ENCODE measurements around the gene KCNJ10. TPM values are rescaled to one million over a fixed set of nuclear protein-coding genes. Genes with fewer than 3 reads are reported as not detected.
A peak's percentile ranks its signal among the peaks of the same experiment; 100 is the strongest.

Gene KCNJ10
- total and polyA plus RNA-seq, 7 experiments from 2014 or later: 0.29 to 0.32 TPM; not detected in 5

DNA sequence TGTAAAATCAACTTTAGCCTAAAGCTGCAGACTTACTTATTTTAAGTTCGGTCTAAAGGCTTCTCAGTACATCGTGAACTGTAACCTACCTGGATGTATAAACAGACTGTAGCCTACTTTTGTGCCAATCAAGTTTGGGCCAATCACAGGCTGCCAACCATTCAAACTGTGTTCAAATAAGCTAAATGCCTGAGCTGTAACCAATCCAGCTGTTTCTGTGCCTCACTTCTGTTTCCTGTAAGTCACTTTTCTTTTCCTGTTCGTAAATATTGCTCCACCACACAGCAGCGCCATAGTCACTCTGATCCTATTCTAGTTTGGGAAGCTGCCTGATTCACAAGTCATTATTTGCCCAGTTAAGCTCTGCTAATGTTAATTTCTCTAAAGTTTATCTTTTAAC lies 78.4 kb downstream of the KCNJ10 start:
- Mint-ChIP-seq H3K9me3 (no peaks in the 10 kb centered on the region), H3K4me3 (peak overlapping the region in 3 of 10 donors; percentile 2 to 37 (median 3)), H3K36me3 (no peaks in the 10 kb centered on the region), H3K27ac (no peak overlapping the region), H3K4me1 (peaks cover 0 to 8% (median 7%) of the 10 kb centered on the region in 7 donors), H3K27me3 (peaks cover 5 to 39% (median 11%) of the 10 kb centered on the region in 5 donors)
- Histone ChIP-seq H3K9me3 (ENCODE audit: control insufficient read depth in 2 of 3, low read length in 3 of 3) (no peaks in the 10 kb centered on the region), H3K4me1 (ENCODE audit: control insufficient read depth in 2 of 2, insufficient read depth in 2 of 2, low read length in 2 of 2) (no peaks in the 10 kb centered on the region), H3K4me3 (ENCODE audit: low read length) (no peak overlapping the region), H3K27ac (ENCODE audit: low read depth, low read length) (no peak overlapping the region), H3K27me3 (ENCODE audit: control insufficient read depth in 2 of 2, insufficient read depth in 2 of 2, low read length in 2 of 2) (no peaks in the 10 kb centered on the region), H3K36me3 (ENCODE audit: control insufficient read depth in 2 of 3, insufficient read depth in 3 of 3, low read length in 3 of 3) (no peaks in the 10 kb centered on the region)
- ChIA-PET POLR2A (no interaction called here), CTCF (interaction anchor here (1.2 kb wide), 1 partner anchor 16 kb away, joined by 7 read pairs; no protein-coding TSS in a partner anchor)
- DNase-seq: peak in 5 of 9 donors; percentile 4 to 18 (median 14)
- intact Hi-C loops (cut with micrococcal nuclease): no loop called here
- ATAC-seq: peak; percentile 74

DNA sequence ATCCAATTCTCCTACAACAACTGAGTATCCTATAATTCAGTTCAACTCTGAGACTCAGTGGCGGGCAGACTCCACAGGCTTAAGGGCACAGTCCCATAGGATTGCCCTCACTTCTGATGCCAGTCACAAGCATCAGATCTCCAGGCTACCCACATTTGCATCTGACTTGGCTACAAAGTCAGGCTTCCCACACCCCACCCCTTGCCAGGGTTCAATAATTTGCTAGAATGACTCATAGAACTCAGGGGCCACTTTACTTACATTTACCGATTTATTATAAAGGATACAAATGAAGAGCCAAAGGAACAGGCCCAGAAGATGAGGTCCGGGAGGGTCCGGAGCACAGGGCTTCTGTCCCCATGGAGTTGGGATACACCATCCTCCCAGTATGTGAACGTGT lies 80.0 kb downstream of the KCNJ10 start:
- DNase-seq: no peak
- no peaks in the 10 kb centered on the region for H3K36me3 Mint-ChIP-seq
- no peak overlapping the region for H3K4me3 Mint-ChIP-seq
- ATAC-seq: no peak
- H3K27me3 Mint-ChIP-seq: peaks cover 8 to 28% (median 14%) of the 10 kb centered on the region in 5 donors
- intact Hi-C loops (cut with micrococcal nuclease): no loop called here
- H3K36me3 ChIP-seq (ENCODE audit: control insufficient read depth in 2 of 3, insufficient read depth in 3 of 3, low read length in 3 of 3): no peaks in the 10 kb centered on the region
- no peaks in the 10 kb centered on the region for H3K4me1 ChIP-seq (ENCODE audit: control insufficient read depth in 2 of 2, insufficient read depth in 2 of 2, low read length in 2 of 2)
- H3K27ac ChIP-seq (ENCODE audit: low read depth, low read length): no peak overlapping the region
- POLR2A ChIA-PET: no interaction called here
- H3K27ac Mint-ChIP-seq: no peak overlapping the region
- no peaks in the 10 kb centered on the region for H3K9me3 ChIP-seq (ENCODE audit: control insufficient read depth in 2 of 3, low read length in 3 of 3)
- no peaks in the 10 kb centered on the region for H3K27me3 ChIP-seq (ENCODE audit: control insufficient read depth in 2 of 2, insufficient read depth in 2 of 2, low read length in 2 of 2)
- no peaks in the 10 kb centered on the region for H3K9me3 Mint-ChIP-seq
- CTCF ChIA-PET: interaction anchor here (0.6 kb wide), 1 partner anchor 97 kb away, joined by 3 read pairs; no protein-coding TSS in a partner anchor
- no peak overlapping the region for H3K4me3 ChIP-seq (ENCODE audit: low read length)
- peaks cover 0 to 8% (median 7%) of the 10 kb centered on the region in 7 donors for H3K4me1 Mint-ChIP-seq

- ATAC-seq (no peak), DNase-seq (no peak)
- Mint-ChIP-seq H3K36me3 (no peaks in the 10 kb centered on the region), H3K27me3 (peaks cover 8 to 29% (median 14%) of the 10 kb centered on the region in 5 donors), H3K9me3 (no peaks in the 10 kb centered on the region), H3K27ac (no peak overlapping the region), H3K4me3 (no peak overlapping the region), H3K4me1 (peaks cover 0 to 8% (median 7%) of the 10 kb centered on the region in 7 donors)
- no peaks in the 10 kb centered on the region for H3K27me3 ChIP-seq (ENCODE audit: control insufficient read depth in 2 of 2, insufficient read depth in 2 of 2, low read length in 2 of 2)
- no peak overlapping the region for H3K4me3 ChIP-seq (ENCODE audit: low read length)
- POLR2A ChIA-PET: interaction anchor here (0.9 kb wide), 1 partner anchor 41 kb away, joined by 3 read pairs; no protein-coding TSS in a partner anchor
- H3K36me3 ChIP-seq (ENCODE audit: control insufficient read depth in 2 of 3, insufficient read depth in 3 of 3, low read length in 3 of 3): no peaks in the 10 kb centered on the region
- CTCF ChIA-PET: no interaction called here
- H3K27ac ChIP-seq (ENCODE audit: low read depth, low read length): no peak overlapping the region
- intact Hi-C loops (cut with micrococcal nuclease): no loop called here
- H3K9me3 ChIP-seq (ENCODE audit: control insufficient read depth in 2 of 3, low read length in 3 of 3): no peaks in the 10 kb centered on the region
- no peaks in the 10 kb centered on the region for H3K4me1 ChIP-seq (ENCODE audit: control insufficient read depth in 2 of 2, insufficient read depth in 2 of 2, low read length in 2 of 2)
These were observed 80.4 kb downstream of the KCNJ10 start for GRCh38 chr1:159989581-159989980.

- H3K27ac ChIP-seq (ENCODE audit: low read depth, low read length): no peak overlapping the region
- no peaks in the 10 kb centered on the region for H3K9me3 Mint-ChIP-seq
- no peak for DNase-seq
- no peak overlapping the region for H3K4me3 ChIP-seq (ENCODE audit: low read length)
- ATAC-seq: no peak
- H3K9me3 ChIP-seq (ENCODE audit: control insufficient read depth in 2 of 3, low read length in 3 of 3): no peaks in the 10 kb centered on the region
- H3K27ac Mint-ChIP-seq: no peak overlapping the region
- H3K4me3 Mint-ChIP-seq: no peak overlapping the region
- H3K4me1 ChIP-seq (ENCODE audit: control insufficient read depth in 2 of 2, insufficient read depth in 2 of 2, low read length in 2 of 2): no peaks in the 10 kb centered on the region
- POLR2A ChIA-PET: interaction anchor here (1.0 kb wide), 1 partner anchor 9 kb away, joined by 3 read pairs; no protein-coding TSS in a partner anchor
- H3K4me1 Mint-ChIP-seq: peaks cover 0 to 8% (median 7%) of the 10 kb centered on the region in 7 donors
- H3K36me3 Mint-ChIP-seq: no peaks in the 10 kb centered on the region
- peaks cover 8 to 31% (median 15%) of the 10 kb centered on the region in 5 donors for H3K27me3 Mint-ChIP-seq
- no peaks in the 10 kb centered on the region for H3K36me3 ChIP-seq (ENCODE audit: control insufficient read depth in 2 of 3, insufficient read depth in 3 of 3, low read length in 3 of 3)
- no peaks in the 10 kb centered on the region for H3K27me3 ChIP-seq (ENCODE audit: control insufficient read depth in 2 of 2, insufficient read depth in 2 of 2, low read length in 2 of 2)
- CTCF ChIA-PET: no interaction called here
- intact Hi-C loops (cut with micrococcal nuclease): no loop called here
These were observed 82.0 kb downstream of the KCNJ10 start for GRCh38 chr1:159988006-159988405.

DNA sequence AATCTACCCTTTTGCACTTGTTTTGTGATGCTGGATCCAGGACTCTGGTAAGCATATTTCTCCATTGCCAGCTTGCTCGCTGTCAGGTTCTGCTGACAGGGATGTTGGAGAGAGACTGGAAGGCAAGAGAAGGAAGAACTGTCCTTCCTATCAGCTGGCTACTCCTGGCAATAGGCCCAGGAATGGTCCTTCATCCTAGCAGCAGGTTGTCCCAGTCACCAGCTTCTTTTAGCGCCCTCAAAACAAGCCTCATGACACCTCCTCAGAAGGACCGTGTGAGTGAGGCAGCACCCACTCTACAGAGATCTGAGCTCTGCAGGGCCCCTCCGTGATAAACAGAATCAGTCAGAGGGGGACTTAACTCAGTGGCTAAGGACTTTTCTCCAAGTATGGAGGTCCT lies 82.8 kb downstream of the KCNJ10 start:
- no peak for ATAC-seq
- H3K27me3 Mint-ChIP-seq: peaks cover 13 to 32% (median 18%) of the 10 kb centered on the region in 5 donors

GRCh38 chr1:159986531-159986930 lies 83.4 kb downstream of the KCNJ10 start:
- POLR2A ChIA-PET: no interaction called here
- no peak for DNase-seq
- Mint-ChIP-seq H3K27ac (no peak overlapping the region), H3K4me1 (peaks cover 0 to 5% (median 3%) of the 10 kb centered on the region in 7 donors), H3K9me3 (no peaks in the 10 kb centered on the region), H3K36me3 (peaks cover 0 to 3% (median 0%) of the 10 kb centered on the region in 5 donors), H3K4me3 (no peak overlapping the region), H3K27me3 (peaks cover 13 to 33% (median 24%) of the 10 kb centered on the region in 5 donors)
- Histone ChIP-seq H3K27ac (ENCODE audit: low read depth, low read length) (no peak overlapping the region), H3K4me3 (ENCODE audit: low read length) (no peak overlapping the region), H3K36me3 (ENCODE audit: control insufficient read depth in 2 of 3, insufficient read depth in 3 of 3, low read length in 3 of 3) (no peaks in the 10 kb centered on the region), H3K4me1 (ENCODE audit: control insufficient read depth in 2 of 2, insufficient read depth in 2 of 2, low read length in 2 of 2) (no peaks in the 10 kb centered on the region), H3K9me3 (ENCODE audit: control insufficient read depth in 2 of 3, low read length in 3 of 3) (no peaks in the 10 kb centered on the region), H3K27me3 (ENCODE audit: control insufficient read depth in 2 of 2, insufficient read depth in 2 of 2, low read length in 2 of 2) (no peaks in the 10 kb centered on the region)
- intact Hi-C loops (cut with micrococcal nuclease): no loop called here
- CTCF ChIA-PET: no interaction called here
- no peak for ATAC-seq

More for the DNA sequence above, 82.8 kb downstream of the KCNJ10 start:
- Histone ChIP-seq H3K36me3 (ENCODE audit: control insufficient read depth in 2 of 3, insufficient read depth in 3 of 3, low read length in 3 of 3) (no peaks in the 10 kb centered on the region), H3K27me3 (ENCODE audit: control insufficient read depth in 2 of 2, insufficient read depth in 2 of 2, low read length in 2 of 2) (no peaks in the 10 kb centered on the region), H3K4me3 (ENCODE audit: low read length) (no peak overlapping the region), H3K27ac (ENCODE audit: low read depth, low read length) (no peak overlapping the region), H3K4me1 (ENCODE audit: control insufficient read depth in 2 of 2, insufficient read depth in 2 of 2, low read length in 2 of 2) (no peaks in the 10 kb centered on the region), H3K9me3 (ENCODE audit: control insufficient read depth in 2 of 3, low read length in 3 of 3) (no peaks in the 10 kb centered on the region)
- ChIA-PET POLR2A (no interaction called here), CTCF (no interaction called here)
- Mint-ChIP-seq H3K9me3 (no peaks in the 10 kb centered on the region), H3K27ac (no peak overlapping the region), H3K4me1 (peaks cover 0 to 8% (median 7%) of the 10 kb centered on the region in 7 donors), H3K36me3 (no peaks in the 10 kb centered on the region), H3K4me3 (no peak overlapping the region)
- intact Hi-C loops (cut with micrococcal nuclease): no loop called here
- no peak for DNase-seq

DNA sequence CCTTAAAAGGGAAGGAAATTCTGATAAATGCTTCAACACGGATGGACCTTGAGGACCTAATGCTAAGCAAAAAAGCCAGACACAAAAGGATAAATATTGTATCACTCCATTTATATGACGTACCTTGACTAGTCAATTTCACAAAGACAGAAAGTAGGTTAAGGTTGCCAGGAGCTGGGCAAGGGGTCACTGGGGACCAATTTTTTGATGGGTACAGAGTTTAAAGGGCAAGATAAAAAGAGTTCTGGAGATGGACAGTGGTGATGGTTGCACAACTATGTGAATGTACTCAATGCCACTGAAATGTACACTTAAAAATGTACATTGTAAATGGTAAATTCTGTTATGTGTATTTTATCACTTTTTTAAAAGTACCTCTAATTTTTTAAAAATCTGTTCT lies 83.9 kb downstream of the KCNJ10 start:
- DNase-seq (no peak), ATAC-seq (no peak)
- no peaks in the 10 kb centered on the region for H3K36me3 ChIP-seq (ENCODE audit: control insufficient read depth in 2 of 3, insufficient read depth in 3 of 3, low read length in 3 of 3)
- no peak overlapping the region for H3K4me3 Mint-ChIP-seq
- no peak overlapping the region for H3K27ac Mint-ChIP-seq
- H3K9me3 ChIP-seq (ENCODE audit: control insufficient read depth in 2 of 3, low read length in 3 of 3): no peaks in the 10 kb centered on the region
- H3K27me3 Mint-ChIP-seq: peaks cover 13 to 33% (median 24%) of the 10 kb centered on the region in 5 donors
- no peak overlapping the region for H3K4me3 ChIP-seq (ENCODE audit: low read length)
- H3K36me3 Mint-ChIP-seq: peaks cover 0 to 3% (median 0%) of the 10 kb centered on the region in 5 donors
- ChIA-PET CTCF (no interaction called here), POLR2A (no interaction called here)
- H3K4me1 ChIP-seq (ENCODE audit: control insufficient read depth in 2 of 2, insufficient read depth in 2 of 2, low read length in 2 of 2): no peaks in the 10 kb centered on the region
- intact Hi-C loops (cut with micrococcal nuclease): no loop called here
- H3K4me1 Mint-ChIP-seq: peaks cover 0 to under 1% (median 0%) of the 10 kb centered on the region in 7 donors
- no peak overlapping the region for H3K27ac ChIP-seq (ENCODE audit: low read depth, low read length)
- H3K9me3 Mint-ChIP-seq: no peaks in the 10 kb centered on the region
- no peaks in the 10 kb centered on the region for H3K27me3 ChIP-seq (ENCODE audit: control insufficient read depth in 2 of 2, insufficient read depth in 2 of 2, low read length in 2 of 2)
